ENCODE results near the gene MAML2.

Gene MAML2

DNA sequence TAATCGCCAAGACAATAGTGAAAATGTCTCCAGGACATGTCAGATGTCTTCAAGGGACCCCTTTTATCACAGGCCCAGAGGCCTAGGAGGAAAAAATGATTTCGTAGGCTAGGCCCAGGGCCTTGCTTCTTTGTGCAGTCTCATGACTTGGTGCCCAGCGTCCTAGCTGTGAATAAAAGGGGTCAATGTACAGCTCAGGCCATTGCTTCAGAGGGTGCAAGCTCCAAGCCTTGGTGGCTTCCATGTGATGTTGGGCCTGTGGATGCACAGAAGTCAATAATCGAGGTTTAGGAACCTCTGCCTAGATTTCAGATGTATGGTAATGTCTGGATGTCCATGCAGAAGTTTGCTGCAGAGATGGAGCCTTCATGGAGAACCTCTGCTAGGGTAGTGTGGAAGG lies 398.4 kb downstream of the MAML2 start:
- no peak overlapping the region for H3K4me3 ChIP-seq (ENCODE audit: low read depth, low read length)
- TF ChIP-seq, protein P1, sequence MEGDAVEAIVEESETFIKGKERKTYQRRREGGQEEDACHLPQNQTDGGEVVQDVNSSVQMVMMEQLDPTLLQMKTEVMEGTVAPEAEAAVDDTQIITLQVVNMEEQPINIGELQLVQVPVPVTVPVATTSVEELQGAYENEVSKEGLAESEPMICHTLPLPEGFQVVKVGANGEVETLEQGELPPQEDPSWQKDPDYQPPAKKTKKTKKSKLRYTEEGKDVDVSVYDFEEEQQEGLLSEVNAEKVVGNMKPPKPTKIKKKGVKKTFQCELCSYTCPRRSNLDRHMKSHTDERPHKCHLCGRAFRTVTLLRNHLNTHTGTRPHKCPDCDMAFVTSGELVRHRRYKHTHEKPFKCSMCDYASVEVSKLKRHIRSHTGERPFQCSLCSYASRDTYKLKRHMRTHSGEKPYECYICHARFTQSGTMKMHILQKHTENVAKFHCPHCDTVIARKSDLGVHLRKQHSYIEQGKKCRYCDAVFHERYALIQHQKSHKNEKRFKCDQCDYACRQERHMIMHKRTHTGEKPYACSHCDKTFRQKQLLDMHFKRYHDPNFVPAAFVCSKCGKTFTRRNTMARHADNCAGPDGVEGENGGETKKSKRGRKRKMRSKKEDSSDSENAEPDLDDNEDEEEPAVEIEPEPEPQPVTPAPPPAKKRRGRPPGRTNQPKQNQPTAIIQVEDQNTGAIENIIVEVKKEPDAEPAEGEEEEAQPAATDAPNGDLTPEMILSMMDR (IDR thresholded peaks at IDR 0.05; ENCODE audit: insufficient read depth, low read depth, low read length, missing control alignments): no peak
- no peak for DNase-seq (ENCODE audit: low read depth)

DNA sequence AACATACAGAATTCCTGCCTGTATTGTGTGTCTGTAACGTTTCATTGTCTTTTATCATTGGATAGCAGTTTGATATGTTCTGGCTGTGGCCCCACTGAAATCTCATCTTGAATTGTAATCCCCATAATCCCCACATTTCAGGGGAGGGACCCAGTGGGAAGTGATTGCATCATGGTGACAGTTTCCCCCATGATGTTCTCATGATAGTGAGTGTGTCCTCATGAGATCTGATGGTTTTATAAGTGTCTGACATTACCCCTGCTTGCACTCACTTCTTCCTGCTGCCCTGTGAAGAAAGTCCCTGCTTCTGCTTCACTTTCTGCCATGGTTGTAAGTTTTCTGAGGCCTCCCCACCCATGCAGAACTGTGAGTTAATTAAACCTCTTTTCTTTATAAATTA lies 399.4 kb downstream of the MAML2 start:
- no peak overlapping the region for H3K4me3 ChIP-seq (ENCODE audit: low read depth, low read length)
- TF ChIP-seq, protein P1 (IDR thresholded peaks at IDR 0.05; ENCODE audit: insufficient read depth, low read depth, low read length, missing control alignments): no peak
- no peak for DNase-seq (ENCODE audit: low read depth)

DNA sequence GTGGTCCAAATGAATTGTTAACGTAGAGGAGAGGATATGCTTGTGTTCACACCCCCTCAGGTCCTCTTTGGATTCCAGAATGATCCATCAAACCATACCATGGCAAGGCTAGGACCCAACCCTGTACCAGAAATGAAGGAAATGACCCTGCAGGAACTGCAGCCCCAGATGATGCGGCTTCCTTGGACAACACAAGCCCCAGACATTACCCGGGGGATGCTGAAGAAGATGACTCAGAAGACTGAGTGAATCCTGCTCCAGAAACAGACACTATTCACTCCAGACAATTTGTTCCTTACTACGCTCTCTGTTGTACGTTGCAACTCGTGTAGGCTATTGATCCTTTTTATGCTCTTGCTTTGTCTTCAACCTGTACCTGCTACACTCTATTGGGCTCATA lies 403.9 kb downstream of the MAML2 start:
- TF ChIP-seq, protein P1 (IDR thresholded peaks at IDR 0.05; ENCODE audit: insufficient read depth, low read depth, low read length, missing control alignments): no peak
- DNase-seq (ENCODE audit: low read depth): no peak
- H3K4me3 ChIP-seq (ENCODE audit: low read depth, low read length): no peak overlapping the region

DNA sequence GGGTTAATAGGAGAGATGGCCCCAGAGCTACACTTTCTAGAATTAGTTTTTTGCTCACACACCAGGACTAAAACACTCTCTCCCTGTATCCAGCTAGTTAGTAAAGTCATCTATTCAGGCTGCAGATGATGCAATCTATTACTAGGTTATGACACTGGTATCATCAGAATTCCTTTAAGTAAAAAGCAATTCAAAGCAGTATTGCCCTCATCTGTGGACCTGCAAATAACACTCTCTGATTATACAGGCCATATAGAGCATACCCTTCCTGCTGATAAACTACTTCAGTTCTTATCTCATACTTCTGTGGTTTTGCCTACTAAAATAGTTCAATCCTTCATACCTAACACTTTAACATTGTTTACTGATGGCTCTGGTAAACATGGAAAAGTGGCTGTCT lies 405.6 kb downstream of the MAML2 start:
- no peak for DNase-seq (ENCODE audit: low read depth)
- TF ChIP-seq, protein P1 (IDR thresholded peaks at IDR 0.05; ENCODE audit: insufficient read depth, low read depth, low read length, missing control alignments): no peak
- no peak overlapping the region for H3K4me3 ChIP-seq (ENCODE audit: low read depth, low read length)

DNA sequence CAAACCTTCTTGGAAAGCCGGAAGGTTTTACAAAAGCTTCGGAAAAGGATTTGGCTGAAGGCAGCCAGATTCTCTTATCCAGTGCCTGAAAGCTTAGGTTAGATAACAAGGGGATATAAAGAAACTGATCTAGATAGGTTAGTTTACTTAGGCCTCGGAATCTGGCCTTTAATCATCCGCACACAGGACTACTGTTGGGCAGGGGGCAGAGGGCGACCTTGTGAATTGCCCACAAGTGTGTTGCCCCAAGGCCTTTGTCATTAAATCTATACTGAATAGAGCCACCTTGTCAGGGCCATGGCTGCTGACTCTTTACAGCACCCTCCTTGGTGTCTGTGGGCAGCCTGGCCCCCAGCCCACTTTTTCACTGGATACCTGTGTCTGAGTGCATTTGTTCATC lies 409.4 kb downstream of the MAML2 start:
- no peak overlapping the region for H3K4me3 ChIP-seq (ENCODE audit: low read depth, low read length)
- DNase-seq (ENCODE audit: low read depth): no peak
- TF ChIP-seq, protein P1 (IDR thresholded peaks at IDR 0.05; ENCODE audit: insufficient read depth, low read depth, low read length, missing control alignments): no peak

DNA sequence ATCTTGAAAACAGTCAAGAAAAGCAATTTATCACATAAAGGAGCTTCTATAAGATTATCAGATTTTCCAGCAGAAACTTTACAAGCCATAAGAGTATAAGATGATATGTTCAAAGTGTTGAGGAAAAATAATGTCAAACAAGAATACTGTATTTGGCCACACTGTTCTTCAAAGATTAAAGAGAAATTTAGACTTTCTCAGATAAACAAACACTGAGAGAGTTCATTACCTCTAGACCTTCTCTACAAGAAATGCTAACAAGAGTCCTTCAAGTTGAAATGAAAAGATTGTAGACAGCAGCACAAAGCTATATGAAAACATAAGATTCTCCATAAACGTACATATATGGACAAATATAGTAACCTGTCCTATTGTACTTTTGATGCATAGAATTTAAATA lies 411.1 kb downstream of the MAML2 start:
- no peak for DNase-seq (ENCODE audit: low read depth)
- H3K4me3 ChIP-seq (ENCODE audit: low read depth, low read length): no peak overlapping the region
- TF ChIP-seq, protein P1 (IDR thresholded peaks at IDR 0.05; ENCODE audit: insufficient read depth, low read depth, low read length, missing control alignments): no peak

DNA sequence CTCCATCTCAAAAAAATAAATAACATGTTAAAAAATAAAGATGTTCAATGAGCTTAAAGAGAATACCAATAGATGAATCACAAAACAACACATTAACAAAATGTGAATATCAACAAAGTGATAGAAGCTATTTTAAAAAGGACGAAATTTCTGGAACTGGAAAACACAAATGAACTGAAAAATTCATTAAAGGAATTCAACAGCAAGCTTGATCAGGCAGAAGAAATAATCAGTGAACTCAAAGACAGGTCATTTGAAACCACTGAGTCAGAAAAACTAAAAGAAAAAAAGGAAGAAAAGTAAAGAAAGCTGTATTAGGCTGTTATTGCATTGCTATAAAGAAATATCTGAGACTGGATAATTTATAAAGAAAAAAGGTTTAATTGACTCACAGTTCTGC lies 412.0 kb downstream of the MAML2 start:
- no peak for DNase-seq (ENCODE audit: low read depth)
- TF ChIP-seq, protein P1 (IDR thresholded peaks at IDR 0.05; ENCODE audit: insufficient read depth, low read depth, low read length, missing control alignments): no peak
- H3K4me3 ChIP-seq (ENCODE audit: low read depth, low read length): no peak overlapping the region
